Lower lobe of right lung (tissue), 2 donors: ENCODE measurements around the gene GTSE1. TPM values are rescaled to one million over a fixed set of nuclear protein-coding genes. Genes with fewer than 3 reads are reported as not detected.

Source experiments
- ATAC-seq, 2 donors: fragments of 200-7000 bp; cut with Tn5 transposase; one replicate each; pipeline ENCODE4 v1.9.1; 2020 to 2022; ENCODE audit warnings: mild to moderate bottlenecking in 2 of 2, moderate library complexity in 2 of 2
- DNase-seq: peaks from one replicate; pipeline ENCODE4 v3.0.0-alpha.2; 2020
- H3K27ac ChIP-seq: fragments of 200-600 bp; one replicate; pipeline ENCODE4 v1.8.0; 2022
- H3K27me3 ChIP-seq: fragments of 200-600 bp; one replicate; pipeline ENCODE4 v1.8.0; 2022; ENCODE audit warnings: low read depth
- H3K36me3 ChIP-seq: fragments of 200-600 bp; one replicate; pipeline ENCODE4 v1.8.0; 2022; ENCODE audit warnings: mild to moderate bottlenecking
- H3K4me1 ChIP-seq: fragments of 200-600 bp; one replicate; pipeline ENCODE4 v1.8.0; 2022
- H3K4me3 ChIP-seq: fragments of 200-600 bp; one replicate; pipeline ENCODE4 v1.8.0; 2022; ENCODE audit warnings: mild to moderate bottlenecking
- H3K9me3 ChIP-seq: fragments of 200-600 bp; one replicate; pipeline ENCODE4 v1.8.0; 2022
- intact Hi-C: fragments of 100-400 bp; cut with DNase I; formaldehyde crosslinking; loops from one replicate; pipeline ENCODE4 v1.11.0; 2022
- total RNA-seq: library from RNA; stranded (reverse); fragmentation: NEBNext Ultra II Directional; extraction: Animal tissue kit (Norgen Biotek cat#: 25700); gene quantifications from one replicate; pipeline ENCODE4 v1.2.1, GENCODE V29; 2021
- TF ChIP-seq, protein P1 (sequence below): fragments of 200-600 bp; IDR thresholded peaks from one replicate; pipeline ENCODE4 v1.8.0; 2022; ENCODE audit warnings: antibody characterized with exemption, mild to moderate bottlenecking
- donor health status: DM: no; HTN: yes; CAD: no; lungs with severe emphysema.

Gene GTSE1
- total RNA-seq, 1 donor from 2014 or later: 1.4 TPM

DNA sequence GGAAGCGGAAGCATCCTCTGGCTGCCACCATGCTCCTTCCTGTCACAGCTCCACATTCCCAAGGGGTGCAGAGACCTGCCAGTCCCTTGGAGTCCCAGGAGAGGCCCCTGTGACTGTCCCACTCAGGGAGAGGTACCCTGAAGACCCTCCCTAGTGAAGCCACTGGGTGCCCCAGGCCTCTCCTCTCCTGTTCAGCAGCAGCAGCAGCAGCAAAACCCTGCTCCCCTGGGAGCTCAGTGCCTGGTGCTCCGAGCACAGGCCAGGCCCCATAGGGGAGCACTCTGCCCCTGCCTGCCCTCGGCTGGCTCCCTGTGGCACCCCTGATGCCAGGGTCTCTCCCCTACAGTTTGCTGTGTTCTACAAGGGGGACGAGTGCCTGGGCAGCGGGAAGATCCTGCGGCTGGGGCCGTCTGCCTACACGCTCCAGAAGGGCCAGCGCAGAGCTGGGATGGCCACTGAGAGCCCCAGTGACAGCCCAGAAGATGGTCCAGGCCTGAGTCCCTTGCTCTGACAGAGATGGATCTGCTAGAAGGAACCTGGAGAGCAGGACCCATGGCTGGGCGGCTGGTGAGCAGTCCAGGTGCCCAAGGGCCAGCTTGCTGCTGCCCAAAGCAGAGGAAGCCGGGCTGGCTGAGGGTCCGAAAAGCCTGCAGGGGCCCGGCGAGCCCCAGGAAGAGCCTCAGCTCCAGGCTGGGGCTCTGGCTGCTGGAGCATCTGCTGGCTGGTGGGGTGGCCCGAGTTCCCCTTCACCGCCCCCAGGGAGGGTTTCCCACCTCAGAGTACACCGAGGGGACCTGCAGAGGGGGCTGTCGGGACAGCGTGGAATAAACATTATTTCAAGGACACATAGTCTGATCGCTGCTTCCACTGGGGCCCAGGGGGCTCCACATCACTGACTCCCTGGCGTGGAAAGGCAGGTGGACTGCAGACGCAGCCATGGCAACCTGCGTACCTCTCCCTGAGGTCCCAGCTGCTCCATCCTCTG lies 60.1 kb downstream of the GTSE1 start:
- Histone ChIP-seq H3K9me3 (no peaks in the 10 kb centered on the region), H3K4me3 (no peak overlapping the region), H3K4me1 (peaks cover 6% of the 10 kb centered on the region), H3K36me3 (peaks cover 72% of the 10 kb centered on the region), H3K27ac (no peak overlapping the region), H3K27me3 (no peaks in the 10 kb centered on the region)
- no peak for DNase-seq
- intact Hi-C loops: no loop called here
- TF ChIP-seq, protein P1, sequence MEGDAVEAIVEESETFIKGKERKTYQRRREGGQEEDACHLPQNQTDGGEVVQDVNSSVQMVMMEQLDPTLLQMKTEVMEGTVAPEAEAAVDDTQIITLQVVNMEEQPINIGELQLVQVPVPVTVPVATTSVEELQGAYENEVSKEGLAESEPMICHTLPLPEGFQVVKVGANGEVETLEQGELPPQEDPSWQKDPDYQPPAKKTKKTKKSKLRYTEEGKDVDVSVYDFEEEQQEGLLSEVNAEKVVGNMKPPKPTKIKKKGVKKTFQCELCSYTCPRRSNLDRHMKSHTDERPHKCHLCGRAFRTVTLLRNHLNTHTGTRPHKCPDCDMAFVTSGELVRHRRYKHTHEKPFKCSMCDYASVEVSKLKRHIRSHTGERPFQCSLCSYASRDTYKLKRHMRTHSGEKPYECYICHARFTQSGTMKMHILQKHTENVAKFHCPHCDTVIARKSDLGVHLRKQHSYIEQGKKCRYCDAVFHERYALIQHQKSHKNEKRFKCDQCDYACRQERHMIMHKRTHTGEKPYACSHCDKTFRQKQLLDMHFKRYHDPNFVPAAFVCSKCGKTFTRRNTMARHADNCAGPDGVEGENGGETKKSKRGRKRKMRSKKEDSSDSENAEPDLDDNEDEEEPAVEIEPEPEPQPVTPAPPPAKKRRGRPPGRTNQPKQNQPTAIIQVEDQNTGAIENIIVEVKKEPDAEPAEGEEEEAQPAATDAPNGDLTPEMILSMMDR: no peak
- ATAC-seq: no peak

- ATAC-seq (no peak), DNase-seq (peak; percentile 43)
- peaks cover 69% of the 10 kb centered on the region for H3K36me3 ChIP-seq
- intact Hi-C loops: no loop called here
- TF ChIP-seq, protein P1: no peak
- no peaks in the 10 kb centered on the region for H3K27me3 ChIP-seq
- no peaks in the 10 kb centered on the region for H3K4me1 ChIP-seq
- no peak overlapping the region for H3K27ac ChIP-seq
- H3K4me3 ChIP-seq: no peak overlapping the region
- no peaks in the 10 kb centered on the region for H3K9me3 ChIP-seq
Measured at GRCh38 chr22:46357711-46358520, 61.2 kb downstream of the GTSE1 start.

DNA sequence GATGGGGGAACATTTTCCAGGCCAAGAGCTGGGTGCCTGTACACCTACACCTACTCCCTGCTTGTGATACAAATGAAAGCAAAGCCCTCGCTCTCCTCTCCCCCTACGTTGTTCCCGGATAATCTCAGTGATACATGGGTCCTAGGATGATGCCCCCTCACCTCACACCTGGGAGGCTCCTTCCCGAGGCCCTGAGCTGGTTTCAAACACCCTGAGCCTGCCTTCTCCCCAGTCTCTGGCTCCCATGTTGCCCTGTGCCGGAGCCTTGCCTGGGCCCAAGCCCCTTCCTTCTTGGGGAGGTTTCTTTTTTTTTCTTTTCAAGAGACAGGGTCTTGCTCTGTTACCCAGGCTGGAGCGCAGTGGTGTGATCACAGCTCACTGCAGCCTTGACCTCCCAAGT lies 62.1 kb downstream of the GTSE1 start:
- no peaks in the 10 kb centered on the region for H3K4me1 ChIP-seq
- H3K27me3 ChIP-seq: no peaks in the 10 kb centered on the region
- H3K27ac ChIP-seq: no peak overlapping the region
- H3K9me3 ChIP-seq: no peaks in the 10 kb centered on the region
- H3K36me3 ChIP-seq: peaks cover 69% of the 10 kb centered on the region
- no peak for ATAC-seq
- peak; percentile 14 for DNase-seq
- intact Hi-C loops: no loop called here
- no peak overlapping the region for H3K4me3 ChIP-seq
- TF ChIP-seq, protein P1: no peak

- TF ChIP-seq, protein P1: no peak
- peak; percentile 33 for DNase-seq
Measured at GRCh38 chr22:46359362-46359761, 62.7 kb downstream of the GTSE1 start.

DNA sequence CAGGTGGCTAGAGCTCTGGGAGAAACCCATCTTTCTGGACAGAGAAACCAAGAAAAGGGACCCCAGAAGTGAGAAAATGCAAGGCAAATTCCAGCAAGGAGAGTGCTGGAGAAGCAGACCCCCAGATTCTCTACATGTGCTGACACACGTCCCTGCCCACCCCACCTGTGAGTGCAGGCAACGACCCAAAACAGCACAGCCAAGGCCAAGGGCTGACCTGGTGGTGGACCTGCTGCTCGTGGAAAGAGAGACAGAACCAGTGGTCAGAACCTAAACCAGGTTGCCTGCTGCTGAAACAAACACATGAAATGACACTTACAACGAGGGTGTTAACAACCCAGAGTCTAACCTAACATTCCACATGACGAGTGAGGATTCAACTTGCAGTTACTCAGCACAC lies 63.4 kb downstream of the GTSE1 start:
- Histone ChIP-seq H3K4me1 (no peaks in the 10 kb centered on the region), H3K36me3 (peaks cover 69% of the 10 kb centered on the region), H3K4me3 (no peak overlapping the region), H3K27me3 (peaks cover 3% of the 10 kb centered on the region), H3K27ac (no peak overlapping the region), H3K9me3 (no peaks in the 10 kb centered on the region)
- peak; percentile 25 for DNase-seq
- intact Hi-C loops: loop anchor here (10.0 kb wide), 1 partner anchor 185 kb away; no protein-coding TSS in a partner anchor
- TF ChIP-seq, protein P1: no peak
- ATAC-seq: no peak

More at GRCh38 chr22:46359362-46359761, 62.7 kb downstream of the GTSE1 start:
- no peaks in the 10 kb centered on the region for H3K9me3 ChIP-seq
- ATAC-seq: no peak
- no peaks in the 10 kb centered on the region for H3K4me1 ChIP-seq
- no peaks in the 10 kb centered on the region for H3K27me3 ChIP-seq
- H3K27ac ChIP-seq: no peak overlapping the region
- H3K4me3 ChIP-seq: no peak overlapping the region
- intact Hi-C loops: no loop called here
- peaks cover 69% of the 10 kb centered on the region for H3K36me3 ChIP-seq
